Smooth muscle cell of bladder (primary cell): Measurements from ENCODE around the gene PSME3. TPM values are rescaled to one million over a fixed set of nuclear protein-coding genes. Genes with fewer than 3 reads are reported as not detected.

Source experiments
- total RNA-seq: library from RNA; depleted of rRNA; stranded (reverse); fragments of >200 nt; gene quantifications from 2 replicates; pipeline ENCODE4 v1.2.3, GENCODE V29; 2014

Gene PSME3
- total RNA-seq, result 44.8 and 57.7 TPM in 2 replicates

GRCh38 chr17:42832934-42833766 is at the start of gene PSME3:
TSS of gene PSME3 (plus strand) at chr17:42833397. CDS start at chr17:42833632, 235 bp downstream.

GRCh38 chr17:42798383-42799380 is 34.5 kb upstream of the PSME3 start, which contains the start of the genes CNTD1 and COA3:
TSS of gene CNTD1 (plus strand) at chr17:42798861. CDS start at chr17:42799068, 207 bp downstream.
TSS of gene COA3 (minus strand) at chr17:42798704. CDS start at chr17:42798681, 23 bp downstream.

GRCh38 chr17:42844271-42844670 is 11.1 kb downstream of the PSME3 start, which contains the start of gene AOC2:
TSS of gene AOC2 (plus strand) at chr17:42844580. CDS start at chr17:42844627, 47 bp downstream.

GRCh38 chr17:42850954-42851353 is 17.8 kb downstream of the PSME3 start, which contains the start of gene AOC3:
TSS of gene AOC3 (plus strand) at chr17:42851199. CDS start at chr17:42851344, 145 bp downstream.

Other genes with a start within 250 kb of the PSME3 start
- gene RETREG3, start 224.0 kb upstream of the PSME3 start, total RNA-seq, result 60.9 and 72.4 TPM in 2 replicates
- 13.2 and 15.2 TPM in 2 replicates for gene TUBG1, start 223.7 kb upstream of the PSME3 start, total RNA-seq
- 5.4 and 7.2 TPM in 2 replicates for gene TUBG2, start 174.1 kb upstream of the PSME3 start, total RNA-seq
- gene PLEKHH3, start 156.4 kb upstream of the PSME3 start, total RNA-seq, result 8.2 and 9.0 TPM in 2 replicates
- gene CCR10, start 151.6 kb upstream of the PSME3 start, total RNA-seq, result 1.4 and 1.8 TPM in 2 replicates
- 19.9 and 21.9 TPM in 2 replicates for gene CNTNAP1, start 150.9 kb upstream of the PSME3 start, total RNA-seq
- 11.7 and 14.7 TPM in 2 replicates for gene EZH1, start 88.4 kb upstream of the PSME3 start, total RNA-seq
- gene RAMP2, start 72.2 kb upstream of the PSME3 start, total RNA-seq, result 0.09 and 0.14 TPM in 2 replicates
- 55.7 and 57.5 TPM in 2 replicates for gene VPS25, start 59.9 kb upstream of the PSME3 start, total RNA-seq
- gene WNK4, start 52.8 kb upstream of the PSME3 start, total RNA-seq, result 0.28 and 1.7 TPM in 2 replicates
- gene COA3, start 34.7 kb upstream of the PSME3 start, total RNA-seq, result 67.3 and 76.7 TPM in 2 replicates
- gene CNTD1, start 34.5 kb upstream of the PSME3 start, total RNA-seq, result 0.09 and 0.14 TPM in 2 replicates
- 155 and 158 TPM in 2 replicates for gene BECN1, start 9.1 kb upstream of the PSME3 start, total RNA-seq
- gene AOC2, start 11.2 kb downstream of the PSME3 start, total RNA-seq, result 0.28 and 0.37 TPM in 2 replicates
- gene AOC3, start 17.8 kb downstream of the PSME3 start, total RNA-seq, result 1.6 and 1.8 TPM in 2 replicates
- not detected in 2 replicates for gene G6PC1, start 67.4 kb downstream of the PSME3 start, total RNA-seq
- 21.2 and 31.6 TPM in 2 replicates for gene AARSD1, start 131.1 kb downstream of the PSME3 start, total RNA-seq
- 0.09 and 0.14 TPM in 2 replicates for gene PTGES3L, start 146.7 kb downstream of the PSME3 start, total RNA-seq
- gene RUNDC1, start 147.2 kb downstream of the PSME3 start, total RNA-seq, result 6.3 and 10.1 TPM in 2 replicates
- 1,624 and 1,964 TPM in 2 replicates for gene RPL27, start 165.0 kb downstream of the PSME3 start, total RNA-seq
- 30.1 and 32.9 TPM in 2 replicates for gene IFI35, start 173.4 kb downstream of the PSME3 start, total RNA-seq
- gene VAT1, start 189.0 kb downstream of the PSME3 start, total RNA-seq, result 230 and 338 TPM in 2 replicates
- gene RND2, start 191.8 kb downstream of the PSME3 start, total RNA-seq, result 0.92 and 1.00 TPM in 2 replicates